Activated CD8-positive, alpha-beta T cell treated with anti-CD3 and anti-CD28 coated beads for 36 hours (primary cell): Measurements from ENCODE around the gene TMPRSS13. TPM values are rescaled to one million over a fixed set of nuclear protein-coding genes. Genes with fewer than 3 reads are reported as not detected.

Experiments used
- ATAC-seq: fragments of 200-7000 bp; cut with Tn5 transposase; one replicate; pipeline ENCODE4 v1.10.0; 2021; ENCODE audit warnings: mild to moderate bottlenecking, moderate library complexity
- CTCF ChIA-PET: fragments of 350-600 bp; sonication (Branson Sonifier 250); formaldehyde crosslinking; loops from one replicate; lab custom pipeline; 2021; ENCODE audit warnings: antibody characterized with exemption; lab: Charles Lee
- POLR2A ChIA-PET: fragments of 350-600 bp; sonication (Branson Sonifier 250); formaldehyde crosslinking; loops from one replicate; lab custom pipeline; 2021; ENCODE audit warnings: antibody characterized with exemption; lab: Charles Lee
- DNase-seq: peaks from one replicate; pipeline ENCODE4 v3.0.0-alpha.2; 2020
- H3K27ac Mint-ChIP-seq: one replicate; pipeline ENCODE4 v1.8.0; 2021; ENCODE audit warnings: mild to moderate bottlenecking, mixed read lengths
- H3K27me3 Mint-ChIP-seq: one replicate; pipeline ENCODE4 v1.8.0; 2021; ENCODE audit warnings: mixed read lengths
- H3K36me3 Mint-ChIP-seq: one replicate; pipeline ENCODE4 v1.8.0; 2021; ENCODE audit warnings: low read depth, mixed read lengths
- H3K4me1 Mint-ChIP-seq: one replicate; pipeline ENCODE4 v1.8.0; 2021; ENCODE audit warnings: low read depth, mixed read lengths
- H3K4me3 Mint-ChIP-seq: one replicate; pipeline ENCODE4 v1.8.0; 2021; ENCODE audit warnings: mild to moderate bottlenecking, moderate library complexity, mixed read lengths
- H3K9me3 Mint-ChIP-seq: one replicate; pipeline ENCODE4 v1.8.0; 2021; ENCODE audit warnings: mixed read lengths
- intact Hi-C: fragments of 100-400 bp; cut with micrococcal nuclease; formaldehyde crosslinking; loops from one replicate; pipeline ENCODE4 v1.10.0; 2022
- total RNA-seq, 2 experiments: library from RNA; stranded (reverse); gene quantifications; one replicate each; pipeline ENCODE4 v1.2.3, GENCODE V29; 2021
- TF ChIP-seq, protein P1 (sequence below): fragments of 200-600 bp; IDR thresholded peaks from one replicate; pipeline ENCODE4 v1.8.0; 2022; ENCODE audit warnings: antibody characterized with exemption, mild to moderate bottlenecking

Gene TMPRSS13
- total RNA-seq, 2 experiments from 2014 or later = 3.5 to 4.7 TPM

DNA sequence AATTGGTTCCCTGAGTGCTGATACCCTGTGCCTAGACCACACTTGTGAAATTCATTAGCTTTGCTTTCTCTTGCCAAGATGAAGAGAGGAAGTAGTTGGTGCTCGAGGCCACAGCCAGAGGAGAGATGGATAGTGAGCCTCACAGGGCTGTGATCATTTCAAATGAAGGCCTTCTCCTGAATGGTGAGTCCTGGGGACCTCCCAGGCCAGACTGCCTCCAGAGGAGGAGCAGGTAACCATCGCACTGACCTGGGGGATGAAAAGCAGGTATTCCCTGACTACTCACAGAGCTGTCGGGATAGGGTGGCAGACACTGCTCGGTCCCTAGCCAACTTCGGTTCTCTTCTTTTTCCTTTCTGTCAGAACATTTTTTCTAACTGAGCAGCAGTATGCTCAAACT, 48.0 kb downstream of the TMPRSS13 start:
- DNase-seq (no peak), ATAC-seq (no peak)
- ChIA-PET POLR2A (no interaction called here), CTCF (interaction anchor here (0.9 to 1.6 kb wide), 2 partner anchors 11 to 66 kb away, joined by 3 to 4 read pairs; no protein-coding TSS in a partner anchor)
- Mint-ChIP-seq H3K27ac (no peak overlapping the region), H3K4me3 (no peak overlapping the region), H3K36me3 (no peaks in the 10 kb centered on the region), H3K27me3 (peaks cover 21% of the 10 kb centered on the region), H3K4me1 (peaks cover 5% of the 10 kb centered on the region), H3K9me3 (no peaks in the 10 kb centered on the region)
- TF ChIP-seq, protein P1, sequence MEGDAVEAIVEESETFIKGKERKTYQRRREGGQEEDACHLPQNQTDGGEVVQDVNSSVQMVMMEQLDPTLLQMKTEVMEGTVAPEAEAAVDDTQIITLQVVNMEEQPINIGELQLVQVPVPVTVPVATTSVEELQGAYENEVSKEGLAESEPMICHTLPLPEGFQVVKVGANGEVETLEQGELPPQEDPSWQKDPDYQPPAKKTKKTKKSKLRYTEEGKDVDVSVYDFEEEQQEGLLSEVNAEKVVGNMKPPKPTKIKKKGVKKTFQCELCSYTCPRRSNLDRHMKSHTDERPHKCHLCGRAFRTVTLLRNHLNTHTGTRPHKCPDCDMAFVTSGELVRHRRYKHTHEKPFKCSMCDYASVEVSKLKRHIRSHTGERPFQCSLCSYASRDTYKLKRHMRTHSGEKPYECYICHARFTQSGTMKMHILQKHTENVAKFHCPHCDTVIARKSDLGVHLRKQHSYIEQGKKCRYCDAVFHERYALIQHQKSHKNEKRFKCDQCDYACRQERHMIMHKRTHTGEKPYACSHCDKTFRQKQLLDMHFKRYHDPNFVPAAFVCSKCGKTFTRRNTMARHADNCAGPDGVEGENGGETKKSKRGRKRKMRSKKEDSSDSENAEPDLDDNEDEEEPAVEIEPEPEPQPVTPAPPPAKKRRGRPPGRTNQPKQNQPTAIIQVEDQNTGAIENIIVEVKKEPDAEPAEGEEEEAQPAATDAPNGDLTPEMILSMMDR = no peak
- intact Hi-C loops = no loop called here

DNA sequence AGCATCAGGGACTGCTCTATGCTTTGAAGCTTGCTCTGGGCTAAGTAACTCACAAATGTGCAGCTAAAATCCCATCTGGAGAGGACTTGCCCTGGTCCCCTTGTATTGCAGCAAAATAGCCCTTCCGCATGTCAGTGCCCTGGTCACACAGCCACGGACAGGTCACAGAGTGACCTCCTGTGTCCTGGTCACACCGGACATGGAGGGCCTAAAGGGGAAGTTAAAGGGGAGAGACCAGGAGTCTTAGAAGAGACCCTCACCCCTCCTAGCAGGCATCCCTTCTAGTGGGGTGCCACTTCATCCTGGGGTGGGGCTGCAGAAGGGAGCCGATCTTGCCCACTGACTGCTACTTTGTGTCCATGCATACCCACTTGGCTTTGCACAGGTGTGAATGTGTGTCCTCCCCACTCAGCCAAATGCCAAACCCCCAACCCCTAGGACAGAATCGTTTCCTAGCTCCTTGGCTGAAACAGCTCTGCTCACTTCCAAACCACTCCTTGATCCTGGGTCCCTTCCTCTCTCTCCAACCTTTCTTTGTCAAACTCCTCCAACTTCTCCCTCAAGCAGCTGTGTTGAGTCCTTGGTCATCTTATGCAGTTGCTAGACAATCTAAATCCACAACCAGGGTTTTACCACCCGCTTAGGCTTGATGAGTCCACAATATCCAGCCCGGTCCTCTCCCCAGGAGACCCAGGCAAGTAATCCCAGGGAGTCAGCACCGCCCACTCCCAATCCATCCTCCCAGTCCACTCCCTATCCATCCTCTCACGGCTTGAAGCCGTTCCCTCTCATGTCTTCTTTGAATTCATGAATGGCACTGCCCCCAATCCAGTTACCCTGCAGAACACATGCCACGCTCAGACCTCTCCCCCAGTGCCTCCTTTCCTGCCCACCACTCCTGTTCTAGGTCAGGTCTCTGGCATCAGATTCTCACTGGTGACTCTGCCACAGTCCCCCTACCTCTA, 49.4 kb downstream of the TMPRSS13 start:
- no peak overlapping the region for H3K4me3 Mint-ChIP-seq
- ATAC-seq = no peak

DNA sequence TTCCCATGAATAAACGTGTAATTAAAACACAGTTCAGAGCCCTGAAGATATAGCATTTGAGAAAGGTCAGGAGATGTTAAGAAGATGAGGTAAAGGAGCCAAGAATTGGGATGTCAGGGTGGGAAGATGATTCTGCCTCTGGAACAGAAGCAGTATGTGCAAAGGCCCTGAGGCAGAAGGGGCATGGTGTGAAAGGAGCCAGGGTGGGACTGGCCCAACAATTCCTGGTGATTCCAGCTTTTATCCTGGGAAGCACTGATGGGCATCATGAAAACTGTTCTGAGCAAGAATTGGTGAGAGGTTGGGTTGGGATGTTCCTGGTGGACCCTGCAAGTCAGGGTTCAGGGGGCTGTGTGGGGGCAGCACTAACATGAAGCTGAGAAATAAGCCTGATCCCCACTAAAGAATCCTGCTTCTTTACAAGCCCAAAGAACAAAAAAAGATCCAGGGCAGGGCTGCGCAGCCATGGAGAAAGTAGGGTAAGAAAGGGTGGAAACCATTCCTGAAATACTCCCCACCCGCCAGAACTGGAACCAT, 50.2 kb downstream of the TMPRSS13 start:
- TF ChIP-seq, protein P1 = no peak
- ATAC-seq = no peak
- POLR2A ChIA-PET = interaction anchor here (0.6 kb wide), 1 partner anchor 590 kb away, joined by 3 read pairs; no protein-coding TSS in a partner anchor
- no peaks in the 10 kb centered on the region for H3K9me3 Mint-ChIP-seq
- H3K4me1 Mint-ChIP-seq = peaks cover 18% of the 10 kb centered on the region
- H3K4me3 Mint-ChIP-seq = no peak overlapping the region
- no peak for DNase-seq
- intact Hi-C loops = no loop called here
- CTCF ChIA-PET = interaction anchor here (1.0 to 1.5 kb wide), 3 partner anchors 10 to 174 kb away, joined by 3 to 6 read pairs (median 3); no protein-coding TSS in a partner anchor
- peaks cover 40% of the 10 kb centered on the region for H3K27me3 Mint-ChIP-seq
- no peaks in the 10 kb centered on the region for H3K36me3 Mint-ChIP-seq
- no peak overlapping the region for H3K27ac Mint-ChIP-seq

More for the DNA sequence above, 49.4 kb downstream of the TMPRSS13 start:
- POLR2A ChIA-PET = interaction anchor here (0.6 kb wide), 1 partner anchor 591 kb away, joined by 3 read pairs; no protein-coding TSS in a partner anchor
- DNase-seq = no peak
- H3K27me3 Mint-ChIP-seq = peaks cover 35% of the 10 kb centered on the region
- intact Hi-C loops = no loop called here
- H3K27ac Mint-ChIP-seq = no peak overlapping the region
- CTCF ChIA-PET = interaction anchor here (1.0 to 1.5 kb wide), 3 partner anchors 9 to 174 kb away, joined by 3 to 6 read pairs (median 3); no protein-coding TSS in a partner anchor
- H3K4me1 Mint-ChIP-seq = peaks cover 18% of the 10 kb centered on the region
- TF ChIP-seq, protein P1 = no peak
- H3K36me3 Mint-ChIP-seq = no peaks in the 10 kb centered on the region
- no peaks in the 10 kb centered on the region for H3K9me3 Mint-ChIP-seq

DNA sequence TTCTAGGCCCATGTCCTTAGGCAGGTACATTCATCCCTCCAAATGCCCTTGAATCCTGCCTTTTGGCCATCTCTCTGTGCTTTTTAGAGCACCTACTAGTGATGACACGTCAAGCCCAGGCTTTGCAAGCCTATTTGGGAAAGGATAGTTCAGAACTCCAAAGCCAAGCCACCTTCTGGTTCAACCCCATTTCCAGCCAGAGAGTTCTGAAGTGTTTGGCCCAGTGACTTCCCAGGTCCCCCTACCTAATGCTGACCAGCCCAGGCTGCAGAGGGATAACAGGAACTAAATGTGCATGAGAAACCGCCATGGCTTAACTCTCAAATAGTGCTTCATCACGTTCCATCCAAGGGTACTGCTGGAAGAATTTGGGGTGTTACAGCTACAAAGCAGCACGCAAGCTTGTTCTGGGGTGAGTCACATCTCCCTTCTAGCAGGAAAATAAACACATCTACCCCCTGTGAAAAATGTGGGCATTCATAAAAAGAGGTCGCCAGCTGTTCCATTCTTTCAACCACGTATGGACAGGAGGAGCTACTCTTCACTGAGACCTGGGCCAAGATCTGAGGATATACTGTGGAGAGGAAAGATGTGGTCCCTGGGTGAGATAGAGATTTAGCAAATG, 50.8 kb downstream of the TMPRSS13 start:
- H3K9me3 Mint-ChIP-seq = no peaks in the 10 kb centered on the region
- intact Hi-C loops = no loop called here
- CTCF ChIA-PET = interaction anchor here (1.0 to 2.6 kb wide), 5 partner anchors 10 to 175 kb away, joined by 3 to 15 read pairs (median 3); no protein-coding TSS in a partner anchor
- ATAC-seq (no peak), DNase-seq (no peak)
- no peak overlapping the region for H3K27ac Mint-ChIP-seq
- peaks cover 18% of the 10 kb centered on the region for H3K4me1 Mint-ChIP-seq
- TF ChIP-seq, protein P1 = no peak
- POLR2A ChIA-PET = interaction anchor here (1.0 to 1.2 kb wide), 2 partner anchors 18 to 75 kb away, joined by 3 read pairs; no protein-coding TSS in a partner anchor
- H3K4me3 Mint-ChIP-seq = no peak overlapping the region
- no peaks in the 10 kb centered on the region for H3K36me3 Mint-ChIP-seq
- peaks cover 43% of the 10 kb centered on the region for H3K27me3 Mint-ChIP-seq
